ENCODE data around the gene CLDN24.

CLDN24 gene

DNA sequence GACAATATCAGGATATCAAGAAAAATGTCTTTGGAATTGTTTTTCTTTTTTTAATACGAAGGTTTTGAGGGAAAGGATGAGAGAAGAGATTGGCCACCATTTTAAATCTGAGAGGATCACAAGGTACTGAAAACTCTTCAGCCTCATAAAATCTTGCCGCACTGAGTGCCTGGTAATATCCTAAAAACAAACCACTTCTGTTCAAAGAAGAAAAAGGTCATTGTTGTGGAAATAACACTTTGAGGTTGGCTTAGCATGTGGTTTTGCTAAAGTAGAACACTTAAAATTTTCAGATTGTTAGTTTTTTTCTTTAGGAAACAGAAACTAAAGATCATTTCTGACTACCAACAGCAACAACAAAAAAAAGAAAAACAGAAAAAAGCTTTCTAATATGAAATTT is 1.1 kb downstream of the CLDN24 start:
- Histone ChIP-seq H3K36me3 (ENCODE audit: insufficient read depth, low read length) (no peaks in the 10 kb centered on the region), H3K4me1 (ENCODE audit: insufficient read depth, low read length, severe bottlenecking) (no peaks in the 10 kb centered on the region), H4K20me1 (ENCODE audit: insufficient read depth, low read length) (no peaks in the 10 kb centered on the region), H3K9me3 (ENCODE audit: low read length) (no peaks in the 10 kb centered on the region), H3K27ac (ENCODE audit: low read depth, low read length, poor library complexity, severe bottlenecking) (no peak overlapping the region), H3K4me3 (ENCODE audit: low read depth, low read length, poor library complexity, severe bottlenecking) (no peak overlapping the region), H3K9ac (ENCODE audit: low read length) (no peak overlapping the region), H3K9me2 (ENCODE audit: low read depth, low read length) (no peaks in the 10 kb centered on the region), H2AFZ (ENCODE audit: low read length) (no peak overlapping the region), H3K4me2 (ENCODE audit: low read length) (no peak overlapping the region), H3K27me3 (ENCODE audit: insufficient read depth, low read length) (no peaks in the 10 kb centered on the region), H3F3A (ENCODE audit: insufficient read depth, low read length) (no peaks in the 10 kb centered on the region), H3K79me2 (ENCODE audit: insufficient read depth, low read length) (no peaks in the 10 kb centered on the region)
- no peak for TF ChIP-seq CTCF (IDR thresholded peaks at IDR 0.05; ENCODE audit: low read length)
- no peak for TF ChIP-seq EZH2 (IDR thresholded peaks at IDR 0.05; ENCODE audit: borderline replicate concordance, low read length)

GRCh38 chr4:183320211-183321059 is 1.8 kb downstream of the CLDN24 start, which contains the start of gene CLDN22:
Gene CLDN22, minus strand, starts transcription at chr4:183320276. Its CDS starts 58 bp downstream, at chr4:183320218.
- no peak within 1 kb of the TSS for H2AFZ ChIP-seq (ENCODE audit: low read length)
- no peak within 1 kb of the TSS for H3K27ac ChIP-seq (ENCODE audit: low read depth, low read length, poor library complexity, severe bottlenecking)
- H3K4me2 ChIP-seq (ENCODE audit: low read length): no peak within 1 kb of the TSS
- H3K79me2 ChIP-seq (ENCODE audit: insufficient read depth, low read length): no peaks in the 10 kb centered on the region
- H3K9ac ChIP-seq (ENCODE audit: low read length): no peak within 1 kb of the TSS
- H3F3A ChIP-seq (ENCODE audit: insufficient read depth, low read length): no peaks in the 10 kb centered on the region
- no peaks in the 10 kb centered on the region for H3K4me1 ChIP-seq (ENCODE audit: insufficient read depth, low read length, severe bottlenecking)
- no peak for TF ChIP-seq CTCF (IDR thresholded peaks at IDR 0.05; ENCODE audit: low read length)
- TF ChIP-seq EZH2 (IDR thresholded peaks at IDR 0.05; ENCODE audit: borderline replicate concordance, low read length): no peak
- H4K20me1 ChIP-seq (ENCODE audit: insufficient read depth, low read length): no peaks in the 10 kb centered on the region
- no peaks in the 10 kb centered on the region for H3K9me3 ChIP-seq (ENCODE audit: low read length)
- no peaks in the 10 kb centered on the region for H3K27me3 ChIP-seq (ENCODE audit: insufficient read depth, low read length)
- H3K9me2 ChIP-seq (ENCODE audit: low read depth, low read length): no peaks in the 10 kb centered on the region
- H3K36me3 ChIP-seq (ENCODE audit: insufficient read depth, low read length): no peaks in the 10 kb centered on the region
- no peak within 1 kb of the TSS for H3K4me3 ChIP-seq (ENCODE audit: low read depth, low read length, poor library complexity, severe bottlenecking)

- no peak overlapping the region for H3K4me3 ChIP-seq (ENCODE audit: low read depth, low read length, poor library complexity, severe bottlenecking)
- no peaks in the 10 kb centered on the region for H3K9me3 ChIP-seq (ENCODE audit: low read length)
- no peaks in the 10 kb centered on the region for H3K36me3 ChIP-seq (ENCODE audit: insufficient read depth, low read length)
- H3K9me2 ChIP-seq (ENCODE audit: low read depth, low read length): no peaks in the 10 kb centered on the region
- H3K27ac ChIP-seq (ENCODE audit: low read depth, low read length, poor library complexity, severe bottlenecking): no peak overlapping the region
- no peaks in the 10 kb centered on the region for H4K20me1 ChIP-seq (ENCODE audit: insufficient read depth, low read length)
- no peaks in the 10 kb centered on the region for H3K79me2 ChIP-seq (ENCODE audit: insufficient read depth, low read length)
- no peaks in the 10 kb centered on the region for H3K27me3 ChIP-seq (ENCODE audit: insufficient read depth, low read length)
- no peak overlapping the region for H3K9ac ChIP-seq (ENCODE audit: low read length)
- no peak overlapping the region for H3K4me2 ChIP-seq (ENCODE audit: low read length)
- TF ChIP-seq EZH2 (IDR thresholded peaks at IDR 0.05; ENCODE audit: borderline replicate concordance, low read length) (no peak), CTCF (IDR thresholded peaks at IDR 0.05; ENCODE audit: low read length) (no peak)
- no peak overlapping the region for H2AFZ ChIP-seq (ENCODE audit: low read length)
- H3F3A ChIP-seq (ENCODE audit: insufficient read depth, low read length): no peaks in the 10 kb centered on the region
- no peaks in the 10 kb centered on the region for H3K4me1 ChIP-seq (ENCODE audit: insufficient read depth, low read length, severe bottlenecking)
Measured at GRCh38 chr4:183318656-183319055, 3.6 kb downstream of the CLDN24 start.

Measured in OCI-LY1 (cell line).